ENCODE data around the gene SPOCK1.

Gene SPOCK1

GRCh38 chr5:137320056-137321045 lies 178.8 kb downstream of the SPOCK1 start:
- DNase-seq: no peak

DNA sequence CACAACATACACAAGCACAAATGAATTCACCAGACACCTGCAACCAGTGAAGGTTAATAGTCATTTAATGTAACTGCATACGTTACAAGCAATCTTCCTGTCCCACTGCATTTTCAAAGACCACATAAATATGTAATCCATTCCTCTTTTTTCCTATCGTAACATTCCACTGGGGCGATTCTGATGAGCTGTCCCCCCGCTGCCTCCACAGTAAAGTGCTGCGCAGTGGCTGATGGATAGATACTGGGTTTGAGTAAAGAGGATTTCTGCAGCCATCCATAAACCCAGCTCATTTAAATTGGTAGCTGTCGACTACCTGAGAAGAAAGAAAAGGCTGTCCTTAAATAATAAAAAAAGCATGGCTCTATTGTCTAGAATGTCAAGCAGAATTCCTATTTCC lies 181.1 kb downstream of the SPOCK1 start:
- no peak for DNase-seq

DNA sequence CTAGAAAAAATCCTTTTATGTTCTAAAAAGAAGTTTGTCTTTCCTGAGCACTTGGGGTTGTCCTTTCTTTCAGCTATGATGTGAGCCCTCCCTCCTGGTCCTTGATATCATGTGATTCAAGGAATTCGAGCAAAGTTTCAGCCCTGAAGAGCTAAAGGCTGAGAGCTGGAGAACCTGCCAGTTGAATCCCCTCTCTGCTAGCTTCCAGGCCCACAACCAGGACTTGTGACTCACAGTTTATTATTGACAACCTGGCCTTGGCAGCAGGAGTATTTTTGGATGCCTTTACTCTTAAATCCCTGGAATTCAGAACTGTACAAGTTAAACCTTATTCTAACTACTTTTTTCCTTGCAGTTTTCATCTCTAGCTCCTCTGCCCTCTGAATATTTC lies 182.8 kb downstream of the SPOCK1 start:
- no peak for DNase-seq

- no peak for DNase-seq
These were observed 183.4 kb downstream of the SPOCK1 start for GRCh38 chr5:137315534-137316345.

GRCh38 chr5:137315109-137315508 lies 184.0 kb downstream of the SPOCK1 start:
- DNase-seq: no peak

GRCh38 chr5:137313526-137314175 lies 185.5 kb downstream of the SPOCK1 start:
- no peak for DNase-seq

DNA sequence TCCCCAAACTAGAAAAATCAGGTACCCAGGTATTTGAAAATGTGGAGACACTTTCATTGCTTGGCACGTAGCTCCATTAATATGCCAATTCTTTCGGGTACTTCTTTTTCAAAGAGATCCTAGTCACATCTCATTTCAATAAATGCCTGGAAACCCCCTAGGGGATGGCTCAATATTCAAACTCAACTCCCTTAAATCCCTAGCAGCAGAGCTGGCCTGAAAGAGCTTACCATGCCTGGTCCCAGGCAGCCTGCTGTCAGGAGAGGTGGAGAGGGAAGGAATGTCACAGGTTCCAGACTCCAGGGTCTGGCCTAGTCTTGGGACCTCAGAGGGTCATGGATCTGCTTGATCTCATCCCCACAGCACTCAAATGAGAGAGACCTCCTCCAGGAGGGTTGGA lies 187.1 kb downstream of the SPOCK1 start:
- DNase-seq: no peak

GRCh38 chr5:137310051-137310730 lies 188.9 kb downstream of the SPOCK1 start:
- no peak for DNase-seq

GRCh38 chr5:137309290-137309689 lies 189.8 kb downstream of the SPOCK1 start:
- DNase-seq: no peak

DNA sequence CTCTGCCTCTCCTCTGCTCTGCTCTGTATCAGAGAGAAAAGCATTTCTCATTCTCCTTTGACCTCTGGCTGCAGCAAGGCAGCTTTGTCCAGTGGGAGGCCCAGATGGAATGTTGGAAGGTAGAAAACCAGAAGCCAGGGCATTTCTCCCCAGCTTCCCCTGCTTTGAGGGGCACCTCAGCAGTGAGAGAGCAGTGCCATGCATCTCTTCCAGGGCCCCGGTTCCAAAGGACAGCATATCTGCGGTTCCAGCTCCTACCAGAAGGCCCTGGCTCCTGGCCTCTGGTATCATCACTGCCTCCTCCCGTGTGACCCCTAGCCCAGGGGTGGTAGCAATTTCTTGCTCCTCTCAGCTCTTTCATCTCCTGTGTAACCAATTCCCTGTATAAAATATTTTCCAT lies 190.8 kb downstream of the SPOCK1 start:
- DNase-seq: no peak

DNA sequence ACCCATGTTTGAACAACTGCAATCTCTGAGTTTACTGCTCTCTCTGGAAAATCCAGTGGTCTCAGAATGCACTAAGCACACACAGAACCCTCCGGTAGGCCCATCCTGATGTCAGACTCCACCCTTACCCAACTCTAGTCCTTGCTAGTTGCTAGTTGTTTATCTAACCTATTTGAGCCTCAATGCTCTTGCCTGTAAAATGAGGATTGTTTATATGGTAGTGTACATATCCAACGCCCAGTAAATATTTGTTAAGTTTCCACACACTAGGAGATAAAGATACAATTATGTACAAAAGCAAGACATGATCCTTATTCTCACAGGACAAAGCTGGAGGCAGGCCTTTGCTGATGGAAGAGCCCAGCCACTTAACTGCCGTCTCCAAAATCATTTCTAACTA lies 192.2 kb downstream of the SPOCK1 start:
- DNase-seq: no peak

- no peak for DNase-seq
These were observed 193.0 kb downstream of the SPOCK1 start for GRCh38 chr5:137305971-137306602.

DNA sequence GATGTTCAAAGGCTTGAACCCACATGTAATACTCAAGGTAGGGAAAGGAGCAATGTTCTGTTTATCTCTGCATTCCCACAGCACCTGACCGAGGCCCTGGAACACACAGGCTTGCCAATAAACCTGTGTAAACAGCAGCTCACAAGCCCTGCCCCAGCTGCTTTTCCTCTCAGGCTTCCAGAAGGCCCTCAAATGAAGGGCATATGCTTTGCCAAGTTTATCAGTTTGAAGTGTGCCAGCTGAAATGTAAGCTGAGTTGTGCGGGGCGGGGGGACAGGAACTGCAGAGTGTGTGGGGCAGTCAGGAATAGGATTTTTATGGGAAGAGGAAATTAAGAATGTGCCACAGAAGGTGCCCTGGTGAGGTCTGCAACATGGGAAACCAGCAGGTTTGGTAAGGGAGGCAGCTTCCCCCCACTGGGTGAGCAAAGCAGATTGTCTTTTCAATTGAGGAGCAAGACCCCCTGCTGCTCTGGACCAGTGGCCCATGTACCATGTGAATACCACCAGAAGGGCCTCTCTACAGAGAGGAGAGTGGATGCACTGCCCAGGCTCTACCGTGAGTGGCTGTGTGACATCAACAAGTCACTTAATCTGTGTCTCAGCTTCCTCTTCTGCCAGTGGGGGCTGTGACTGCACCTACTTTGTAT lies 194.8 kb downstream of the SPOCK1 start:
- no peak for DNase-seq

DNA sequence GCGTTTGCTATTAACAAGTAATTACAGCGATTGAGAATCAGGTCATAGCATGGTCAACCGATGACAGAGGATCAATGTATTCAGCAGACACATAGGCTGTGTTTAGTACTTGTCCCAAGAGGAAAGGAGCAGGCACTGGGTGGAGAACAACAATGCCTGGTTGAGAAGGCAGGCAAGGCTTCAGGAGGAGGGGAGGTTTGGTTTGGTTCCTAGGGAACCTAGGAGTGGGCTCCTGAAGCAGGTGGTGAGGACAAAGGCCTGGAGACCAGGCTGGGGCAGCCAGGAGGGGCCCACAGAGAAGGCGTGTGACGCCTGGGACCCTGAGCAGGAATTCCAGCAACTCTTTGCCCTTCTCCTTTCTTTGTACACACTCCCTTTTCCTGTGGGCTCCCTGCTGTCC lies 195.6 kb downstream of the SPOCK1 start:
- no peak for DNase-seq

DNA sequence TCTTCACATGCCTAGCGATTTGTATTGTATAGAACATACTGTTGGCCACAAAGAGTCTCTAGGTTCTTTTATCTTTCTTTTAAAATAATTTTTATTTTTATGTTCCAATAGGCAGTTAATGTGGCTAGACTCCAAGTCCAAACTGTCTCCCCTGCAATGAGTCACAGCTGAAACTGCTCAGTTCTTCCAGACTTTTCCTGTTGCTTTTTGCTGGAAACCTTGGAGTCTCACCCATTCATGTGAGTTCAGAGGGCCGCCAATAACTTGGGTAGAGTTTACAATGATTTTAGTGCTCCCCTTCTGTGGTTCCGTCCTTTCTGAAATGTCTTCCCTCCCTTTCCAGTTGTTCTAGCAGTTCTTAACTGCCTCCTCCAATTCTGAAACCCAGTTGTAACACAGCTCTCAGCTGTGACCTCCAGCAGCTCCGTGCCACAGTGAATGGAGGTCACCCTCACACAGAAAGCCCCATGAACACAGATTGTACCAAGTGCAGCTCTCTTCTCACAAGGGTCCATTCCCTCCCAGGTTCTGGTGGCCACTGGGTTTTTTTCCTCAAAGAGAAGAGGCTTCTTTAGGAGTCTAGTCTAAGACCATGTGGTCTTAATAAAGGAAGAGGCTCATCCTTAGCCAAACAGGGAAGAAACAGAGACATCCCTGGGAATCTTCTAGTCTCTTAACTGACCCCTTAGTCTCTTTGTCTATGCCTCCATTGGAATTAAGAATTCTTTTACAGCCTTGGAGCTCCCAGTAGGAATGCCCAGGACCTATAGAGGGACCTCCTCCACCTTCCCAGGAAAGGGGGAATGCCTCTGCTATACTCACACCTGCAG lies 198.5 kb downstream of the SPOCK1 start:
- no peak for DNase-seq

DNA sequence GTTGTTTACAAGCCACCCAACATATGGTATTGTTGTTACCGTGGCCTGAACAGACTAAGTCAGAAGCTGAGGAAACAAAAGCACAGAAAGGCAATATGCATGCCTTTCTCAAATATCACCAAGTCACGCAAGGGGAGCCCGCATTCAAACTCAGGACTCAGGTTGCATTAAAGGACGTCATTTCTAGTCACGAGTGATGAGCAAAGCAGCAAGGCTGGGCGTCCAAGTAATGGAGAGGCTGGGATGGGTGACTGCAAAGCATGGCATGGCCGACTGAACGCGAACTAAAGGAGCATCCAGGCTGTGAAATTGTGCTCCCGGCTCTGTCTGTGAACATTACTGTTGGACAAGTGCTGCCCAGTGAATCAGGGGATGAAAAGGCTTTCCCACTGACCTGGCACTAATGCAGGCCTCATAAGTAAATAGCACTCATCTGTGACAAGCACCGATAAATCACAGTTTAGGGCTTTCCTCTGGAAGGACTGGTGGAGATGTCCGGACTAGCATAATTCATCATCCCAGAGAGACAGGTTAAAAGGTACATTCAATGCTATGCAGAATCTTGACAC lies 202.8 kb downstream of the SPOCK1 start:
- no peak for DNase-seq

GRCh38 chr5:137294604-137295003 lies 204.5 kb downstream of the SPOCK1 start:
- no peak for DNase-seq

- DNase-seq: no peak
These were observed 206.6 kb downstream of the SPOCK1 start for GRCh38 chr5:137292461-137293027.

GRCh38 chr5:137291436-137291835 lies 207.7 kb downstream of the SPOCK1 start:
- no peak for DNase-seq

DNA sequence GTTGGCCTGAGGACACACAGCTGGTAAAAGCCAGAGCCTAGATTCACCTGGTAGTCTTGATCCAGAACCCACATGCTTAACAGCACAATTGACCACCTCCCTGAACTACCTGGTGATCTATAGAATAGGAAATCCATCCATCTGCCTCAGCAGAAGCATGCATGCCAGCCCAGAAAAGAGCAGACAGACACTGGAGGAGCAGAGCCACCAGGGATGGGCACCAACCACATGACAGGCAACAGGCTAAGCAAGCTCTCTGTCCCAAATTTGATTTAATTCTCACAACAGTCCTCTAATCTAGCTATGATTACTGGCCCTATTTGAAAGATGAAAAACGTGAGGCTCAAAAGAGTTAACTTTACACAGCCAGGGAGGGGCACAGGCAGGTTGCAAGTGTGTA lies 208.1 kb downstream of the SPOCK1 start:
- DNase-seq: no peak
